Liver (tissue), 9 donors: ENCODE measurements around the gene RTCB. TPM values are rescaled to one million over a fixed set of nuclear protein-coding genes. Genes with fewer than 3 reads are reported as not detected.

ENCODE experiments used
- DNase-seq: peaks from one replicate; pipeline ENCODE4 v3.0.0-alpha.2; 2017; ENCODE audit warnings: low spot score
- H3K27ac ChIP-seq, 2 donors: one replicate each; pipeline ENCODE4 v1.7.0; 2013; ENCODE audit warnings: inconsistent platforms in 2 of 2, low read length in 2 of 2, control low read depth in 1 of 2, low read depth in 1 of 2, mild to moderate bottlenecking in 1 of 2
- H3K27me3 ChIP-seq, 4 donors: one replicate each; pipeline versions ENCODE4 v1.6.1 to v1.7.0; 2013; ENCODE audit warnings: low read length in 3 of 4, inconsistent platforms in 1 of 4, mild to moderate bottlenecking in 1 of 4, moderate library complexity in 1 of 4; ENCODE audit not compliant: control insufficient read depth in 4 of 4, insufficient read depth in 4 of 4
- H3K36me3 ChIP-seq, 4 donors: one replicate each; pipeline versions ENCODE4 v1.6.1 to v1.7.0; 2013; ENCODE audit warnings: low read length in 3 of 4, mild to moderate bottlenecking in 3 of 4, low read depth in 1 of 4, moderate library complexity in 1 of 4; ENCODE audit not compliant: control insufficient read depth in 4 of 4, insufficient read depth in 3 of 4
- H3K4me1 ChIP-seq, 4 donors: one replicate each; pipeline versions ENCODE4 v1.6.1 to v1.7.0; 2013; ENCODE audit warnings: low read length in 3 of 4, mild to moderate bottlenecking in 3 of 4, moderate library complexity in 1 of 4; ENCODE audit not compliant: control insufficient read depth in 4 of 4, insufficient read depth in 4 of 4
- H3K4me3 ChIP-seq, 3 donors: one replicate each; pipeline versions ENCODE4 v1.6.1 to v1.7.0; 2013; ENCODE audit warnings: low read length in 3 of 3, control low read depth in 1 of 3, low read depth in 1 of 3, mild to moderate bottlenecking in 1 of 3
- H3K9ac ChIP-seq, 2 donors: one replicate each; pipeline ENCODE4 v1.7.0; 2013; ENCODE audit warnings: low read length in 2 of 2, mild to moderate bottlenecking in 2 of 2, moderate library complexity in 2 of 2, control low read depth in 1 of 2, low read depth in 1 of 2
- H3K9me3 ChIP-seq, 4 donors: one replicate each; pipeline versions ENCODE4 v1.6.1 to v1.7.0; 2013; ENCODE audit warnings: low read length in 3 of 4; ENCODE audit not compliant: control insufficient read depth in 4 of 4
- ATF3 ChIP-seq: IDR thresholded peaks from 2 replicates; pipeline ENCODE4 v1.6.1; 2016; ENCODE audit warnings: antibody characterized with exemption
- CTCF ChIP-seq: fragments of 150-350 bp; IDR thresholded peaks from 2 replicates; pipeline ENCODE4 v1.5.1; 2017; ENCODE audit warnings: improper control_type of control experiment, low read depth, low read length; ENCODE audit not compliant: missing input control
- FOXA1 ChIP-seq: IDR thresholded peaks from 2 replicates; pipeline ENCODE4 v1.6.1; 2016; ENCODE audit warnings: antibody characterized with exemption
- FOXA2 ChIP-seq: IDR thresholded peaks from 2 replicates; pipeline ENCODE4 v1.6.1; 2016; ENCODE audit warnings: antibody characterized with exemption
- GABPA ChIP-seq, 2 donors: IDR thresholded peaks in 1 of 2; conservative IDR thresholded peaks in 1 of 2; 2 replicates each; pipeline ENCODE4 v1.6.1; 2016; ENCODE audit warnings: antibody characterized with exemption in 2 of 2, mild to moderate bottlenecking in 1 of 2, moderate library complexity in 1 of 2
- HNF4A ChIP-seq, 2 donors: conservative IDR thresholded peaks; 2 replicates each; pipeline ENCODE4 v1.6.1; 2016; ENCODE audit warnings: antibody characterized with exemption in 2 of 2, mild to moderate bottlenecking in 2 of 2
- HNF4G ChIP-seq: IDR thresholded peaks from 2 replicates; pipeline ENCODE4 v1.6.1; 2016; ENCODE audit warnings: antibody characterized with exemption
- MAX ChIP-seq: IDR thresholded peaks from 2 replicates; pipeline ENCODE4 v1.6.1; 2016; ENCODE audit warnings: antibody characterized with exemption
- RAD21 ChIP-seq, 2 donors: IDR thresholded peaks; 2 replicates each; pipeline ENCODE4 v1.6.1; 2016; ENCODE audit warnings: antibody characterized with exemption in 2 of 2, mild to moderate bottlenecking in 2 of 2
- RXRA ChIP-seq, 2 donors: IDR thresholded peaks; 2 replicates each; pipeline ENCODE4 v1.6.1; 2017 to 2018; ENCODE audit warnings: antibody characterized with exemption in 2 of 2, mild to moderate bottlenecking in 1 of 2
- SP1 ChIP-seq: IDR thresholded peaks from 2 replicates; pipeline ENCODE4 v1.6.1; 2018; ENCODE audit warnings: antibody characterized with exemption, mild to moderate bottlenecking
- TAF1 ChIP-seq: conservative IDR thresholded peaks from 2 replicates; pipeline ENCODE4 v1.6.1; 2016; ENCODE audit warnings: antibody characterized with exemption, mild to moderate bottlenecking
- YY1 ChIP-seq: IDR thresholded peaks from 2 replicates; pipeline ENCODE4 v1.6.1; 2016; ENCODE audit warnings: antibody characterized with exemption, mild to moderate bottlenecking
- ZBTB33 ChIP-seq: IDR thresholded peaks from 2 replicates; pipeline ENCODE4 v1.6.1; 2016; ENCODE audit warnings: antibody characterized with exemption
- WGBS: extraction: QIAGEN DNeasy Blood & Tissue Kit; methylation state at CpG from one replicate; pipeline ENCODE4 v1.1.7; 2013; 5-methylcytosine and 5-hydroxymethylcytosine counted together
- polyA plus RNA-seq, 2 donors: library from polyadenylated mRNA; stranded (reverse) in 1 of 2; unstranded in 1 of 2; fragments of 200-250 nt in 1 of 2; fragments of >200 nt in 1 of 2; fragmentation: Nextera tagmentation in 1 of 2; extraction: Ambion mirVana in 1 of 2; gene quantifications; one replicate each; pipeline versions ENCODE4 v1.2.1 to v1.2.3, GENCODE V29; 2013 to 2015
- total RNA-seq, 2 donors: library from RNA; depleted of rRNA; stranded (reverse); fragments of >200 nt; gene quantifications; one replicate each; pipeline ENCODE4 v1.2.3, GENCODE V29; 2014
- donor health status: healthy.
- donor health status: healthy.
- donor health status: healthy.
- donor health status: healthy.
- donor health status: healthy.

RTCB gene
- total and polyA plus RNA-seq, 4 donors: 36.7 to 76.7 (median 46.3) TPM

- Histone ChIP-seq H3K27me3 (no peaks in the 10 kb centered on the region), H3K4me1 (no peaks in the 10 kb centered on the region), H3K4me3 (no peak overlapping the region), H3K9me3 (no peaks in the 10 kb centered on the region), H3K36me3 (no peaks in the 10 kb centered on the region), H3K27ac (no peak overlapping the region), H3K9ac (no peak overlapping the region)
- no peak for TF ChIP-seq TAF1
- TF ChIP-seq GABPA (IDR thresholded peaks at IDR 0.05 in 1 of 2, conservative IDR thresholded peaks at IDR 0.05 in 1 of 2): no peak
- TF ChIP-seq HNF4G: no peak
- TF ChIP-seq YY1: no peak
- TF ChIP-seq FOXA2: no peak
- no peak for TF ChIP-seq RXRA (IDR thresholded peaks at IDR 0.05)
- no peak for TF ChIP-seq FOXA1
- TF ChIP-seq HNF4A (conservative IDR thresholded peaks at IDR 0.05): no peak
- TF ChIP-seq MAX: no peak
- TF ChIP-seq CTCF: no peak
- no peak for TF ChIP-seq SP1
- DNase-seq: no peak
- 42% methylated on average over 1 of the region's 1 CpG for WGBS
Measured at GRCh38 chr22:32446321-32446720, 34.3 kb upstream of the RTCB start.

- Histone ChIP-seq H3K4me1 (no peaks in the 10 kb centered on the region), H3K9me3 (no peaks in the 10 kb centered on the region), H3K27ac (no peak overlapping the region), H3K27me3 (no peaks in the 10 kb centered on the region), H3K4me3 (no peak overlapping the region), H3K36me3 (no peaks in the 10 kb centered on the region), H3K9ac (no peak overlapping the region)
- 40% methylated on average over 6 of the region's 6 CpGs for WGBS
- DNase-seq: no peak
- no peak for TF ChIP-seq ATF3
- TF ChIP-seq ZBTB33: no peak
- TF ChIP-seq CTCF: peak; percentile 33
- peak; percentile 64 to 70 for TF ChIP-seq RAD21 (IDR thresholded peaks at IDR 0.05)
- TF ChIP-seq MAX: no peak
Measured at GRCh38 chr22:32444068-32444467, 32.0 kb upstream of the RTCB start.
